Activated CD8-positive, alpha-beta memory T cell treated with anti-CD3 and anti-CD28 coated beads for 24 hours (primary cell): ENCODE measurements around the gene CA6.
"Not testable (repeated sequence)": the region's sequence is repeated elsewhere in the genome, so short reads cannot be mapped to it uniquely, and the experiment has no call there.

Experiments used
- DNase-seq: peaks from one replicate; pipeline ENCODE4 v3.0.0-alpha.2; 2020

CA6 gene

DNA sequence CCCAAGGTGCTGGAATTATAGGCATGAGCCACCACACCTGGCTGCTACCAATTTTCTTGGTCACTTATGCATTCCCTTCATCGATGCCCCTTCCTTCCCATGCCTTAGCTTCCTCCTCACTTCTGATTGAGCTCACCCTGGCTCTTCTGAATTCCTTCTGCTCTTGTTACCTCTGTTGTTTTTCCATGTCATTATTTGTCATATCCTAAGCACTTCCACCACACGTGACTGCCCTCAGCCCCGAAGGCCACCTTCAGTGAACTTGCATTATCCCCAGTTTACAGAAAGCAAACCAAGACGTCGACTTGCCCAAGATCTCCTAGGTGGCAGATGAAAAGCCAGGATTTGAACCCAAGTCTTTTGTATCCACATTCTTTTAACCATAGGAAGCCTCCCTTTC lies 30.7 kb downstream of the CA6 start:
- DNase-seq, result no peak

DNA sequence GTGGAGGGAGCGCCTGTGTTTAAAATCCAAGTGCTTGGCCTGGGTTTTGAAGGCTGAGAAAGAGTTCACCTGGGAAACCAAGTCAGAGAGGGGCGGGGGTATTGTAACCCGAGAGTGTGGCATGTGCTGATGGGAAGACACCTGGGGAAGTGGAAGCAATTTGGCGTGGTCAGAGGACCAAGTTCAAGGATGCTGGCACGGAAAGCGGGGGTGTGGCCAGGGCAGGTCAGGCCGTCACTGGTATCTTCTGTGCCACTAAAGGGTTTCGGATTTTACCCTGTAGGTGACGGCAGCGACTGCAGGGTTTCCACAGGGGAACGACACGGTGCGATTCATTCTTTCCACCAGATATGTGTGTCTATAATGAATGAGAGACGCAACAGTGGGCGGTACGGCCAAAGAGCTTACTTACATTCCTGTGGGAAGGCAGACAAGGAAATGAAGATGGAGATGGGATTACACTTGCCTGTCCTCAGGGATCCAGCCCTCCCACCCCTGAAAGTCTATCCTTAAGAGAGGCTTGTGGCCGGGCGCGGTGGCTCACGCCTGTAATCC lies 31.3 kb downstream of the CA6 start:
- no peak for DNase-seq

DNA sequence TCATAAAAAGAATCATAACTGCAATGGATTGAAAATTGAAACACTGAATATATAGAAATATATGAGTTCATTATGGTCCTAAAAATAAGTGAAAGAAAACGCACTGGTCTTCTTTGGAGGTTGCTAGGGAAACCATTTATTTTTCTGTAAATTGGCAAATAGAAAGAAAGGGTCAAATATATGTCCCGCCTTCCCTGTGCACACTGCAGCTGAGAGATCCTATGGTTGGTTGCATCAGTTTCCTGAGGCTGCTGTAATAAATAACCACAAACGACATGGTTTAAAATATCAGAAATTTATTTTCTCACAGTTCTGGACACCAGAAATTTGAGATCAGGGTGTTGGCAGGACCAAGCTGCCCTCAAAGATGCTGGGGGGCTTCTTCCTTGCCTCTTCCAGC lies 35.0 kb downstream of the CA6 start:
- no peak for DNase-seq

DNA sequence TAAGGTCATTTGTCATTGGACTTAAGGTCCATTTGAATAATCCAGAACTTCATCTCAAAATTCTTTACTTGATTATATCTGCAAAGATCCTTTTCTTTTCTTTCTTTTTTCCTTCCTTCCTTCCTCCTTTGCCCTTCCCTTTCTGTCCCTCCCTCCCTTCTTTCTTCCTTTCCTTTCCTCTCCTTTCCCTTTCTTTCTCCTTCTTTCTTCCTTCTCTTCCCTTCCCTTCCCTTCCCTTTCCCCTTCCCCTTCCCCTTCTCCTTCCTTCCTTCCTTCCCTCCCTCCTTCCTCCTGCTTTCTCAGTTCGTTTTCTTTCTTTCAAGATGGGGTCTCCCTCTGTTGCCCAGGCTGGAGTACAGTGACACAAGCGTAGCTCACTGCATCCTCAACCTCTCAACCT lies 35.5 kb downstream of the CA6 start:
- no peak for DNase-seq

DNA sequence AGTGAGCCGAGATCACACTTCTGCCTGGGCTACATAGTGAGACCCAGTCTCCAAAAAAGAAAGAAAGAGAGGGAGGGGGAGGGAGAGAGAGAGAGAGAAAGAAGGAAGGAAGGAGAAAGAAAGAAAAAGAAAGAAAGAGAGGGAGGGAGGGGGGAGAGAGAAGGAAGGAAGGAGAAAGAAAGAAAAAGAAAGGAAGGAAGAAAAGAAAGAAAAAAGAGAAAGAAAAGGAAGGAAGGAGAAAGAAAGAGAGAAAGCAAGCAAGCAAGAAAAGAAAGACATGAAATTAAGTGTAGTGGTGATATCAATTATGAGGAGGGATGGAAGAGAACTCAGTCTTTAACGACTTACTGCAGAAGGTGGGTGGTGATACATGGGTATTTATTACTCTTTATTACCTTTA lies 38.5 kb downstream of the CA6 start:
- DNase-seq, result no peak

DNA sequence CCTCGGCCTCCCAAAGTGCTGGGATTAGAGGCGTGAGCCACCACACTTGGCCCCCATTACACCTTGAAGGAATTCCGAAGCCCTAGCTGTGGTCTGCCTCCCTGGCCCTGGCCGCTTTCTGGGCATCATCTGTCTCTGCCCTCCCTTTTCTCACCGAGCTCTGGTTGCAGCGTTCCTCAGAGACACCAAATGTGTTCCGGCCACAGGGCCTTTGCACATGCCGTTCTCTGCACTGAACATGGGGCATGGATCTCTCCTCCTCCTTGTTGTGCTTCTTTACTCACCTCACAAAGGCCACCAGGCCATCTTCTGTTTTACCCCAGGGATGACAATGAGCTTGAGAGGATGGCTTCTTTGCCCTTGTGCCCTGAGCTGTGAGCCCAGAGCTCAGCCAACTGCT lies 39.3 kb downstream of the CA6 start:
- no peak for DNase-seq

DNA sequence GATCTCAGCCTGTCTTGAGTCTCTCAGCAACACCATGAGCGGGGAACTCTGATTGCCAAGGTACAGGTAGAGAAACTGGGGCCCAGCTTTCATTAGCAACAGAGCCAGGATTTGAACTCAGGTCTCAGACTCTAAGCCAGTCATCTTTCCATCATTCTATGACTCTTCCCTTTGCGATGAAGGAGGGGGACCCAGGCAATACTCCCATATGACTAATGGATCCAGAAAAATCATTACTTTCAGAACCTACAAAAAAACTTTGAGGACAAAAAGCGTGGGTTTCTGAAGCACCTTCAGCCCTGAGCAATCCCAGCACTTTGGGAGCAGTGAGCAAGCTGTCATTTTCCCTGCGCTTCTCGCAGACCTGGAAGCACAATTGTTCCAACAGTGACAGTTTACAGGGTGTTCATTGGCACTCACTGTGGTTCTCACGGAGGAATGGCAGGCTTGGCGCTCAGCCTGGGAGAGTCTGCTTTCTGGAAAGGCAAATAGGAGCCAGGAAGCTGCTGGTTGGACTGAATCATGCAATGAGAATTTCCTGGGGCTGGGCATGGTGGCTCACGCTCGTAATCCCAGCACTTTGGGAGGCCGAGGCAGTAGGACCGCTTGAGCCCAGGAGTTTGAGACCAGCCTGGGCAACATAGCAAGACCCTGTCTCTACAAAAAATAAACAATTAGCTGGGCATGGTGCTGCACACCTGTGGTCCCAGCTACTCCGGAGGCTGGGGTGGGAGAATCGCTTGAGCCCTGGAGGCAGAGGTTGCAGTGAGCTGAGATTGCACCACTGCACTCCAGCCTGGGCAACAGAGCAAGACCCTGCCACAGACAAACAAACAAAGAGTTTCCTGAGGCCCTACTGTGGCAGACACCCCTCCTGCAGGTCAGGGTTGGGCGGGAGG lies 40.5 kb downstream of the CA6 start:
- DNase-seq, result no peak

DNA sequence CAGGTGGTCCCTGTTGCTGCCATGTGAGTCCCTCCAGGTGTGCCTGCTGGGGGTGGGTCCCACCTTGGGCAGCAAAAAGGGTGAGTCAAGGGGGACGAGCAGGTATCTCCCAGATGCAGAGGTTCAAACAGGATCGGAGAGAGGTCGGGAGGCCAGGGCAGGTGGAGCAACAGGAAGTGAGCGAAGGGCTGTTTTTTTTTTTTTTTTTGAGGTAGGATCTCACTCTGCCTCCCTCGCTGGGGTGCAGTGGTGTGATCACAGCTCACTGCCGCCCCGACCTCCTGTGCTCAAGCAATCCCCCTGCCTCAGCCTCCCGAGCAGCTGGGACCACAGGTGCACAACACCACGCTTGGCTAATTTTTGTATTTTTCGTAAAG lies 41.1 kb downstream of the CA6 start:
- peak; percentile 67 for DNase-seq

DNA sequence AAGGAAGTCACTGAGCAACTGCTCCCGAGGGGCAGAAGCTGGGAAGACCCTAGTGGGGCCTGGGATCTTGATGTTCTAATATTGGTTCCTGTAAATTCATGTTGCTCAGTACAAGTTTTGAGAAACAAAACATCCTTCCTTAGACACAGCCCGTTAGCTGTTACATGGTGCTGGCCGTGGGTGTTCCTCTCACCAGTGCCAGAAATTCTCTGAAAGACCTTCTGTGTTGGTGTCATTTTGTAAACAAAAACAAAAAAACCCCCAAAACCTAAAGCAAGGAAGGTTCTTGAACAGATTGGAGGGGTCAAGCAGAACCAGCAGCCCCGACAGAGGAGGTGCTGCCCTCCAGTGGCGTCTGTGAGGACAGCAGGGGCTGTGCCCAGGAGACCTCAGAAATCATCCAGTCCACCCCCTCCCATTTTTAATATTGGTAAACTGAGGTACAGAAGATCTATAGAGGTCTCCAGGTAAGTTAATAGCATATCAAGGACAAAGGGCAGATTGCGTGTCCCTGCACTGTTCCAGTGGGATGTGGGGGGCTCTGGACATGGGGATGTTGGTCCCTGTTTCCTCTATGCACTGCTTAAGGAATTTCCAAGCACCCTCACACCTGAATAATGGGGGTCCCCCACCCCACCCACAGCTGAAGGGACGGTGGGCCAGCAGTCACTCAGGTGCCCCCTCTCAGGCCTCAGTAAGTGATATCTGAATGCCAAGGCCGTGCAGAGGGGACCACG lies 42.4 kb downstream of the CA6 start:
- peak; percentile 91 for DNase-seq

DNA sequence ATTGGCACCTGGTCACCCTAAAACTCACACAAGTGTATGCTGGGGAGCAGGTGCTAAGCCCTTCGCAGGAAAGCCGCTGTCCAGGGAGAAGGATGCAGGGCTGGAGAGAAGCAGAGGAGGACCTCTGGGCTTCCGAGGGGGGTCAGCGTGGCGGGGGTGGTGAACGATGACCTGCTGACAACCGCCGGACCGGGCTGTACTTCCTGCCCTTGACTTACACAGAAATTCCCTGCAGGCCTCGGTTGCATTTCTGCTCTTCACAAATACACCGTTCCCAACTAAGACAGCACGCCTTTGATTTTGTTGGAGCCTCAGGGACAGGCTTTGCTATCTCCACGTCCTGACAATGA lies 42.9 kb downstream of the CA6 start:
- DNase-seq, result no peak

DNA sequence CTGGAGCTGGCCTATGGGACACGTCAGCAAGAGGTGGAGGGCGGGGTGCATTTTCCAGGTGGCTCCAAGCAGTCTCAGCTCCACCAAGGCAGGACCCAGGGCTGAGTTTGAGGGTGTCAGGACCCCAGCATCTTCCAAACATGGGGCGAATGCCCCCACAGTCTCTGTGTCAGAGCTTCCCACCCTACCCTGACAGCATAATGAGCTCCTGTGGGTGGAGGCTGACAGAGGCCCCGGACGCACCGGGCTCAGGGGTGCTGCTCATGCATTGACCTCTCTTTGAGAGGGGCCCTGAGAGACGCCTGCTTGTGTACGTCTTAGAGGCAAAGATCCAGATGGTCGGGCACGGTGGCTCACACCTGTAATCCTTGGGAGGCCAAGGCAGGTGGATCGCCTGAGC lies 43.4 kb downstream of the CA6 start:
- DNase-seq, result no peak

DNA sequence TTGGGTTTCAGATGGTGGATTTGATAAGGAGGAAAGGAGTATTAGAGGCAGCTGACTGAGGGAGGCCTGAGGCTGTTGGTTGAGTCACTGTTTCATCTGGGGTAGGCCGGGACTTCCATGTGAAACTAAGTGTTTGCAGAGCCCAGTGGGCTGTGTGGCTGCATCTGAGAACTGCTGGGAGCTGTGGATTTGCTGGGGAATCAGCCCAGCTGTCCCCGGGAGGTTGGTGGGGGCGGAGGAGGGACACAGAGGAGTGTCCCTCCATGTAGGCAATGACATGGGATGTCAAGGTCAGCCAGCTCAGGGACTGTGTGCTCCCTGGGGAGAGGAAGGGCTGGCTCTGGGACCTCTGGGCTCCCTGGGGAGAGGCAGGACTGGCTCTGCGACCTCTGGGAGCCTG lies 44.2 kb downstream of the CA6 start:
- no peak for DNase-seq

DNA sequence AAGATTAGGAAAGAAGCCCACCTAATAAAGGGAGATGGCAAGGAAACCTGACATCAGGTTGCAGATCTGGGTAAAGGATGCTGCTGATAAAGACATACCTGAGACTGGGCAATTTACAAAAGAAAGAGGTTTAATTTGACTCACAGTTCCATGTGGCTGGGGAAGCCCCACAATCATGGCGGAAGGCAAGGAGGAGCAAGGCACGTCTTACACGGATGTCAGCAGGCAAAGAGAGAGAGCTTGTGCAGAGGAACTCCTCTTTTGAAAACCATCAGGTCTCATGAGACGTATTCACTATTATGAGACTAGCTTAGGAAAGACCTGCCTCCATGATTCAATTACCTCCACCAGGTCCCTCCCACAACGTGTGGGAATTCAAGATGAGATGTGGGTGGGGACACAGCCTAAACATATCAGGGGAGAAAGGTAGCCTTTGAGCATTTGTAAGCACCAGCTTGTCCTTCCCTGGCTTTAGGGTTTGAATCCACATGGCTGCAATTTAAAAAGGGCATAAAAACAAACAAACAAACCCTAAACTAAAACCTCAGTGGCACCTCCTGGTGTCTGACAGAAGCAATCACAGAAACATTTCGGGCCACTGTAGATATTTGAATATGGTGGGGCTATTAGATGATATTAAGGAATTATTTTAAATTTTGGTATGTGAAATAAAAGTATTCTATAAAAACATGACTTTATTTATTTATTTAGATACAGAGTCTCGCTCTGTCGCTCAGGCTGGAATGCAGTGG lies 47.4 kb downstream of the CA6 start:
- DNase-seq, result no peak

DNA sequence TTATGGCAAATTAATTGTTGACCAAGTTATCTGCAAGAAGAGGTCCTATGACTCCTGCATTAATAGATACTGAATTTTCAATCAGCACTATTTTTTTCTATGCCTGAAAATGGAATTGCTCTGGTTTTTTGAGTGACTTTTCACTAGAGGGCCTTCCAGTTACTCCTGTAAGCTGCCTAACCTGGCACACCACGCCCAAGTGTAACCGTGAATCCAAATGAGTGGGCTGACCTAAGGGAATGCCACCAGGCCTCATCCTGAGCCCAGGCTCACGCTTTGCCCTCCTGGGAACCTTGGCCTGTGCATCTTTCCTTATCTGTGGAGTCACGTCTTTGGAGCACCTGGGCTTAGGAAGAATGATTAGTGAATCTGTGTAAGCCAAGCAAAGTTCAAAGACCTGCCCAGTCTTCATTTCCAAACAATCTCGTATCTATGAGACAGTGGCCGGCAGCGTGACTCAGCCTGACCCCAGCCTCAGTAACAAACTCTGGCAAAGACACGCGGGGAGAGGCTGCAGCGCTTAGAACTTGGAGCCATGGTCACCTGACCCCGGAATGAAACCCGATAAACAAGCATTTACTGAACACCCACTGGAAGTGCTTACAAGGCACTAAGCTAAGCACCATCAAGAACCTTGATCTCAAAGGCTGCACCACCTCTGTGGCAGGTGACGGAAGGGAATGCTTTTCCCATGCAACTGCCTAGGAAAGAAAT lies 48.5 kb downstream of the CA6 start:
- DNase-seq, result not testable (repeated sequence)

DNA sequence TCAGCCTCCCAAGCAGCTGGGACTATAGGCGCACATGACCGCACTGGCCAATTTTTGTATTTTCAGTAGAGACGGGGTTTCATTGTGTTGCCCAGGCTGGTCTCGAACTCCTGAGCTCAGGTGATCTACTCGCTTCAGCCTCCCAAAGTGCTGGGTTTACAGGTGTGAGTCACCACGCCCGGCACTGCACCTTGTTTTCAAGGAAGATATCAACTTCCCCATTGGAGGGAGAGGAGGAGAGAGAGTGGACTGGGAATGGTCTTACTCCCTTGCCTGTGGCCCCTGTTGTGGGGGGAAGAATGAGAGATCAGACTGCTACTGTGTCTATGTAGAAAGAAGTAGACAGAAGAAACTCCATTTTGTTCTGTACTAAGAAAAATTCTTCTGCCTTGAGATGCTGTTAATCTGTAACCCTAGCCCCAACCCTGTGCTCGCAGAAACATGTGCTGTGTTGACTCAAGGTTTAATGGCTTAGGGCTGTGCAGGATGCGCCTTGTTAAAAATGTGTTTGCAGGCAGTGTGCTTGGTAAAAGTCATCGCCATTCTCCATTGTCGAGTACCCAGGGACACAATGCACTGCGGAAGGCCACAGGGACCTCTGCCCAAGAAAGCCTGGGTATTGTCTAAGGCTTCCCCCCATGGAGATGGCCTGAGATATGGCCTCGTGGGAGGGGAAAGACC lies 56.0 kb downstream of the CA6 start:
- DNase-seq, result not testable (repeated sequence)

DNA sequence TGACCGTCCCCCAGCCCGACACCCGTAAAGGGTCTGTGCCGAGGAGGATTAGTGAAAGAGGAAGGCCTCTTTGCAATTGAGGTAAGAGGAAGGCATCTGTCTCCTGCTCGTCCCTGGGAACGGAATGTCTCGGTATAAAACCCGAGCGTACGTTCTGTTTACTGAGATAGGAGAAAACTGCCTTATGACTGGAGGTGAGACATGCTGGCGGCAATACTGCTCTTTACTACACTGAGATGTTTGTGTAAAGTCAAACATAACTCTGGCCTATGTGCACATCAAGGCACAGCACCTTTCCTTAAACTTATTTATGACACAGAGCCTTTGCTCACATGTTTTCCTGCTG lies 56.5 kb downstream of the CA6 start:
- not testable (repeated sequence) for DNase-seq

DNA sequence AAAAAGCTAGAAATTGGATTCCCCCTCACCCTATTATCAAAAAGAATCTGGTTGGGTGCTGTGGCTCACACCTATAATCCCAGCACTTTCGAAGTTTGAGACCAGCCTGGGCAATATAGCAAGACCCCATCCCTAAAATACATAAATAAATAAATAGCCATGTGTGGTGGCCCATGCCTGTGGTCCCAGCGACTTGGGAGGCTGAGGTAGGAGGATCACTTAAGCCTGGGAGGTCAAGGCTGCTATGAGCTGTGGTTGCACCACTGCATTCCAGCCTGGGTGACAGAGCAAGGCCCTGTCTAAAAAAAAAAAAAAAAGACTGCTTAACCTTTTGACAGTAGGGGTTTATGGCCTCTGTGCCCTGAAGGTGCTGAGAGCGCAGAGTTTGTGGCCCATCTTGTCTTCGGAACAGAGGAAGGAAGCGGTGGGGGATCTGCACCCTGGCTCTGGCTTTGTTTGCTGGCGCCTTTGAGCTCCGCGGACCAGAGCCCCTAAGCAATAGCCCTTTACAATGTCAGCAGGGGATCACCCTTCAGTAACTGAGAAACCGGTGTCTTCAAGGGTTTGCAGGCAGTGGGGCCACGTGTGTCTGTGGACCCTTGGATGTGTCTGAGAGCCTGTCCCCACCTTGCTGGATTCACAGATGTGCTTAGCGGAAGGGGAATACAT lies 58.5 kb downstream of the CA6 start:
- peak; percentile 70 for DNase-seq

DNA sequence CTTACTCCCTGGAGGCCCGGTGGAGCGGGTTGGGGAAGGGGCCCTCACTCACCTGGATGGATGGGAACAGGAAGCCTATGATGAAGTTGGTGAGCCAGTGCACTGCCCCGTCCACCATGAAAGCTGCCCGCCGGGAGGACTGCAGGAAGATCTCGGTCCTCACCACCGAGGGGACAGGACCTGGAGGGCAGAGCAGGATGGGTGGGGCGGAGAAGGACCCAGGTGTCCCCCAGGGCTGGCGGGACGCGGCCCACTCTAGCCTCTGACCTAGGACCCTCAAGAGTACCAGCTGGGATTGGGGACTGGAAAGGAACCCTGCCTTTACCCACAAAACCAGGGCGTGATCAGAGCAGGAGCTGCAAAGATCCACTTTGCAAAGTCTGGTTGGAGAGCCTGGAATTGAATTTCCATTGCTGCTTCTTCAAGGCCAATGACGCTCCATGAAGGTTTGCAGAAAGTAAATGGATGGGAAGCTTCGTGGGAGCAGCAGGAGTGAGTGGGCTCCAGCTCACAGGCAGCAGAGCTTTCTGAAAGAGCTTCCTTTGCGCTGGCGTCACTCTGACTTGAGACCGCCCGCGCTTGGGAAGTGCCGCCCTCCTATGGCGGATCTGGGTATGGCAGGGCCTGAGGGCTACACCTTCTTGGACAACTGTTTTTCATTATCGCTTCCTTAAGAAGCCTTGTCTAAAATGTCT lies 59.2 kb downstream of the CA6 start:
- peak; percentile 96 for DNase-seq

DNA sequence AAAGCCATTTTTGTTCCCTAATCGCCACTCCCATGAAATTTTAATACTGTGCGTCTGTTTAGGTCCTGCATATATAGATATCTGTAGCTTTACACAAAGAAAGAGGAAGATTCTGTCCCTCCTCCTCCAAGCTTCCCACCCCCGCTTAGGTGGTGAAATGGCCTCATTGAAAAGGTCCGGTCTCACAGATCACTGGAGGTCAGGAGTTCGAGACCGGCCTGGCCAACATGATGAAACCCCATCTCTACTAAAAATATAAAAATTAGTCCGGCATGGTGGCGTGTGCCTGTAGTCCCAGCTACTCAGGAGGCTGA lies 59.7 kb downstream of the CA6 start:
- DNase-seq, result no peak

DNA sequence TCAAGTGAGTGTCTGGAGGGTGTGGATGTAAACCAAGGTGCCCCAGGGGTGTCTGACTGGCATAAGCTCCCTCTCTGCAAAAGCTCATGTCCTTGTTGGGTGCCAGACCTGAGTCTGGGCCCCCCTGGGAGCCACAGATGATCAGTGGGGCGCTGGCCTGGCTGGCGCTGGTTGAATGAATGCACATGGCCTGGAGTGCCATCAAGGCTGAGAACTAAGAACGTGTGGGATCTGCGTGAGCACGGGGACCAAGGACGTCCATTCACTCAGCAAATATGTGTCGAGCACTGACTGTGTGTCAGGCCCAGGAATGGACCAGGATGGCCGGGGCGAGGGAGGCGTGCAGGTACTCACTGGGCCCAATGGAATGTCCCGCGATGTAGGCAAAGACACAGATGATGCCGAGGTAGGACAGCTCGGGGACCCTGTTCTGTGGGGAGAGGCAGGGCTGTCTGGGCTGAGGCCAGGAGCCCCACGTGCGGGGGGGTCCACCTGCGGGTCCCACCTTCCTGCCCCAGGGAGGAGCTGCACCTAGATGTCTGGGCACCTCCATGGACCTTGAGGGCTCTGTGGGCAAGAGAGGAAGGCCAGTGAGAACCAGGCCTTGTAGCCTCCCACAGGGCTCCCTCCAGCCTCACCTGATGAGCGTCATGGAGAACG lies 61.4 kb downstream of the CA6 start:
- no peak for DNase-seq

DNA sequence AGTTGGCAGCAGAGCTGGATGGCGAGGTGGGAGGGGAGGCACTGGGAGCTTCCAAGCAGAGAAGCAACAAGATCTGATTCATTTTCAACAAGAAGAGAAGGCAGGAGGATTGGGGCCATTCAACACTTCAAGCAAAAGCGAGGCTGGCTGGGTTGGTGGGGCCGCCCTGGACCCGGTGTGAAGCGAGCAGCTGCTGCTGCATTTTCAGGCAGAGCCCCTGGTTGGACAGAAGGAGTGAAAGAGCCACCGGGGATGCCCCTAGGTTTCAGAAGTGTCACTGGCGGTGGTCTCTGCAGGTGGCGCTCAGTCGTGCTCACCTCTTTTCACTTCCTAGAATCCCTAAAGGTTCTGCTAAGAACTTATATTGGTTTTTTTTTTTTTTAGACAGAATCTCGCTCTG lies 62.6 kb downstream of the CA6 start:
- no peak for DNase-seq
